Measurements from ENCODE around the gene PRKG1. TPM values are rescaled to one million over a fixed set of nuclear protein-coding genes. Genes with fewer than 3 reads are reported as not detected.

Gene PRKG1
- total and polyA plus RNA-seq, 2 of the 8 experiments (the other 6 are each of a cell fraction or from before 2014, with no cell fraction given) = 4.2 to 15.2 TPM

DNA sequence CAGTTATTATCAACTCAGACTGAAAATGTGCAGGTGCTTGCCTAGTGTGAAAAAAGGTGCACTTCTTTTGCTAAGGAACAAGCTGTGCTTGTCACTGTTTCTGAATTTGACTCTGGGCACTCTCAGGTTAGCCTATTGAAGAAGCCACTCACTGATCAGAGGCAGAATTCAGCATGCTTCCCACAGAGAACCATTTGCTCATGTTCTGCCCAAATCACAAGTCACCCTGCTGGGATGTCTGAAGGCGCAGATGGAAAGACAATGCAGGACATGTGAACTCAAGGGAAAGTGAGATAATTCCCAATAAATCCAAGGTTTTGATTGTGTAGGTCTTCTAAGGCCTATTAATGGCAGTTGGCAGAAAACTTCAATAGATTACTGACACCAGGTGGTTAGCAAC lies 672.9 kb downstream of the PRKG1 start (continued):
- TF ChIP-seq, protein P1, sequence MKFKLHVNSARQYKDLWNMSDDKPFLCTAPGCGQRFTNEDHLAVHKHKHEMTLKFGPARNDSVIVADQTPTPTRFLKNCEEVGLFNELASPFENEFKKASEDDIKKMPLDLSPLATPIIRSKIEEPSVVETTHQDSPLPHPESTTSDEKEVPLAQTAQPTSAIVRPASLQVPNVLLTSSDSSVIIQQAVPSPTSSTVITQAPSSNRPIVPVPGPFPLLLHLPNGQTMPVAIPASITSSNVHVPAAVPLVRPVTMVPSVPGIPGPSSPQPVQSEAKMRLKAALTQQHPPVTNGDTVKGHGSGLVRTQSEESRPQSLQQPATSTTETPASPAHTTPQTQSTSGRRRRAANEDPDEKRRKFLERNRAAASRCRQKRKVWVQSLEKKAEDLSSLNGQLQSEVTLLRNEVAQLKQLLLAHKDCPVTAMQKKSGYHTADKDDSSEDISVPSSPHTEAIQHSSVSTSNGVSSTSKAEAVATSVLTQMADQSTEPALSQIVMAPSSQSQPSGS (IDR thresholded peaks at IDR 0.05; ENCODE audit: low read length) = no peak

All from H1 (cell line).